Vagina (tissue), 2 donors: ENCODE results near the gene PPP4R1. TPM values are rescaled to one million over a fixed set of nuclear protein-coding genes. Genes with fewer than 3 reads are reported as not detected.

Experiments used
- DNase-seq, 2 donors: peaks; one replicate each; pipeline ENCODE4 v3.0.0-alpha.2; 2017; ENCODE audit errors: extremely low spot score in 2 of 2
- H3K27ac ChIP-seq: fragments of 200-600 bp; sonication (generic); one replicate; pipeline ENCODE4 v1.5.1; 2019
- H3K27me3 ChIP-seq: fragments of 200-600 bp; sonication (generic); one replicate; pipeline ENCODE4 v1.5.1; 2019
- H3K36me3 ChIP-seq, 2 donors: fragments of 200-600 bp; sonication (generic); one replicate each; pipeline ENCODE4 v1.5.1; 2017 to 2019
- H3K4me1 ChIP-seq: fragments of 200-600 bp; sonication (generic); one replicate; pipeline ENCODE4 v1.5.1; 2019
- H3K4me3 ChIP-seq, 2 donors: fragments of 200-600 bp; sonication (generic); 1 replicate in 1 of 2; 2 replicates in 1 of 2; pipeline ENCODE4 v1.5.1; 2016 to 2019
- H3K9me3 ChIP-seq: fragments of 200-600 bp; sonication (generic); one replicate; pipeline ENCODE4 v1.5.1; 2019
- POLR2A ChIP-seq, 2 donors: fragments of 450-650 bp; IDR thresholded peaks; one replicate each; pipeline ENCODE4 v1.6.1; 2017; ENCODE audit warnings: antibody characterized with exemption in 2 of 2, mild to moderate bottlenecking in 2 of 2, moderate library complexity in 2 of 2
- POLR2AphosphoS5 ChIP-seq, 2 donors: sonication (generic); formaldehyde crosslinking; IDR thresholded peaks; one replicate each; pipeline ENCODE4 v1.9.0; 2017; ENCODE audit warnings: antibody characterized with exemption in 2 of 2, mild to moderate bottlenecking in 2 of 2, low read depth in 1 of 2; ENCODE audit not compliant: insufficient read depth in 1 of 2
- intact Hi-C: fragments of 100-400 bp; cut with DNase I; formaldehyde crosslinking; loops from one replicate; pipeline ENCODE4 v1.15.1; 2023
- total RNA-seq: library from RNA; depleted of rRNA; stranded (reverse); fragments of >200 nt; gene quantifications from one replicate; pipeline ENCODE4 v1.2.3, GENCODE V29; 2016
- TF ChIP-seq, protein P1 (sequence below), 3 experiments: fragments of 450-650 bp in 2 of 3; fragments of 200-600 bp in 1 of 3; sonication (generic) in 1 of 3; IDR thresholded peaks; one replicate each; pipeline ENCODE4 v1.5.1; 2017 to 2019; ENCODE audit warnings: antibody characterized with exemption in 3 of 3, mild to moderate bottlenecking in 2 of 3, moderate library complexity in 2 of 3

The PPP4R1 gene
- total RNA-seq, 1 donor from 2014 or later, result 127 TPM

DNA sequence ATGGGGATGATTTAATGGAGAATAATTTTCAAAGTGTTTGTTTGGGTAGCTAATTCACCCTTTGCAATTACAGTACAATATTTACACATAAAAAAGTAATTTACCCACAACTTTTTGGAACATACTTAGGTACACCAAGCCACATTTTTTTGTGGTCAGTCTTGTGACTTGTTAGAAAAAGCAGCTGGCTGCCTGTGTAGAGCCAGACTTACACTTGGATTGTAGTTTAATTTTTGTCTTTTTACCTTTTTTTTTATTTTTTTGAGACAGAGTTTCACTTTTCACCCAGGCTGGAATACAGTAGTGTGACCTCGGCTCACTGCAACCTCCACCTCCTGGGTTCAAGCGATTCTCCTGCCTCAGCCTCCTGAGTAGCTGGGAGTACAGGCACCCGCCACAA is 93.7 kb downstream of the PPP4R1 start:
- intact Hi-C loops, result no loop called here
- H3K4me1 ChIP-seq, result peaks cover 4% of the 10 kb centered on the region
- H3K27me3 ChIP-seq, result no peaks in the 10 kb centered on the region
- peaks cover 0 to 37% of the 10 kb centered on the region in 2 donors for H3K36me3 ChIP-seq
- no peaks in the 10 kb centered on the region for H3K9me3 ChIP-seq
- no peak for TF ChIP-seq POLR2AphosphoS5 (IDR thresholded peaks at IDR 0.05; ENCODE audit: insufficient read depth in 1 of 2, low read depth in 1 of 2)
- TF ChIP-seq, protein P1, sequence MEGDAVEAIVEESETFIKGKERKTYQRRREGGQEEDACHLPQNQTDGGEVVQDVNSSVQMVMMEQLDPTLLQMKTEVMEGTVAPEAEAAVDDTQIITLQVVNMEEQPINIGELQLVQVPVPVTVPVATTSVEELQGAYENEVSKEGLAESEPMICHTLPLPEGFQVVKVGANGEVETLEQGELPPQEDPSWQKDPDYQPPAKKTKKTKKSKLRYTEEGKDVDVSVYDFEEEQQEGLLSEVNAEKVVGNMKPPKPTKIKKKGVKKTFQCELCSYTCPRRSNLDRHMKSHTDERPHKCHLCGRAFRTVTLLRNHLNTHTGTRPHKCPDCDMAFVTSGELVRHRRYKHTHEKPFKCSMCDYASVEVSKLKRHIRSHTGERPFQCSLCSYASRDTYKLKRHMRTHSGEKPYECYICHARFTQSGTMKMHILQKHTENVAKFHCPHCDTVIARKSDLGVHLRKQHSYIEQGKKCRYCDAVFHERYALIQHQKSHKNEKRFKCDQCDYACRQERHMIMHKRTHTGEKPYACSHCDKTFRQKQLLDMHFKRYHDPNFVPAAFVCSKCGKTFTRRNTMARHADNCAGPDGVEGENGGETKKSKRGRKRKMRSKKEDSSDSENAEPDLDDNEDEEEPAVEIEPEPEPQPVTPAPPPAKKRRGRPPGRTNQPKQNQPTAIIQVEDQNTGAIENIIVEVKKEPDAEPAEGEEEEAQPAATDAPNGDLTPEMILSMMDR (IDR thresholded peaks at IDR 0.05), result no peak
- TF ChIP-seq POLR2A (IDR thresholded peaks at IDR 0.05), result no peak
- H3K4me3 ChIP-seq, result no peak overlapping the region
- peak overlapping the region; percentile 45 for H3K27ac ChIP-seq
- DNase-seq, result no peak

DNA sequence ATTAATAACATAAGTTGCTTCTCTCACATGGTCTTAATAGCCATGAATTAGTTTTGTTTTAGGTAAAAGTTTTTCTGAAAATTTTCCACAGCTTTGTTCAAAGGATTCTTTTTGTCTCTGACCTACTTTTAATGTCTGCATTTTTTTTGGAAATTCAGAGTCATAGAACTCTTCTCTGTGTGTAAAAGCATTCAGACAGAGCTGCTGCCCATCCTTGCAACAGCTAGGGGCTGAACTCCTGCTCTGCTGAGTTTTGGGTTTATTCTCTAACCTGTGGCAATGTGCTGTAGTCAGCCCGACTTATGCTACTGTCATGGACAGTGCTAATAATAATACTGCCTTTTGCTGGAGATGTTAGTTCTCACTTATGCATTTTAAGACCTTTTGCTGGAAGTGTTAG is 95.0 kb downstream of the PPP4R1 start:
- H3K36me3 ChIP-seq, result peaks cover 0 to 27% of the 10 kb centered on the region in 2 donors
- no peak for DNase-seq
- H3K27ac ChIP-seq, result no peak overlapping the region
- no peak overlapping the region for H3K4me3 ChIP-seq
- no peaks in the 10 kb centered on the region for H3K27me3 ChIP-seq
- no peak for TF ChIP-seq POLR2AphosphoS5 (IDR thresholded peaks at IDR 0.05; ENCODE audit: insufficient read depth in 1 of 2, low read depth in 1 of 2)
- TF ChIP-seq POLR2A (IDR thresholded peaks at IDR 0.05), result no peak
- TF ChIP-seq, protein P1 (IDR thresholded peaks at IDR 0.05), result no peak
- H3K4me1 ChIP-seq, result peaks cover 4% of the 10 kb centered on the region
- intact Hi-C loops, result loop anchor here (10.0 kb wide), 1 partner anchor 455 kb away; no protein-coding TSS in a partner anchor
- H3K9me3 ChIP-seq, result no peaks in the 10 kb centered on the region

DNA sequence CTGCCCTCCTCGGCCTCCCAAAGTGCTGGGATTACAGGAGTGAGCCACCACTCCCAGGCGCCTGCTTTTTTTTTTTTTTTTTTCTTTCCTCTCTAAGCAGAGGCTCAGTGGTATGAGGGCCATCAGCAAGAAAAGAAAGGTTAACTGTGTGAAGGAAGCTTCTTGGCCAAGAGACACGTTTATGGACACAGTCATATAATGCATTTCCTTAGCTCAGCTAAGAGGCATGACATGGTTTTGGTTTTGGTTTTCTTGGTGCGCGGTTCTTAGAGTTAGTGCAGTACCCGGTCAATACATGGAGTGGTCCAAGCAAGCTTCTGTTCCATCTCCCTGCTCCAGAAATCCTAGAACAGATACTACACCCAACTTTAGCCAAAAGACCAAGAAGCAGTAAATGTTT is 96.5 kb downstream of the PPP4R1 start:
- Histone ChIP-seq H3K27me3 (no peaks in the 10 kb centered on the region), H3K9me3 (no peaks in the 10 kb centered on the region), H3K4me3 (no peak overlapping the region), H3K4me1 (peaks cover 4% of the 10 kb centered on the region), H3K36me3 (peaks cover 0 to 23% of the 10 kb centered on the region in 2 donors), H3K27ac (no peak overlapping the region)
- intact Hi-C loops, result loop anchor here (10.0 kb wide), 1 partner anchor 453 kb away; no protein-coding TSS in a partner anchor
- TF ChIP-seq, protein P1 (IDR thresholded peaks at IDR 0.05), result no peak
- TF ChIP-seq POLR2A (IDR thresholded peaks at IDR 0.05) (no peak), POLR2AphosphoS5 (IDR thresholded peaks at IDR 0.05; ENCODE audit: insufficient read depth in 1 of 2, low read depth in 1 of 2) (no peak)
- DNase-seq, result no peak

DNA sequence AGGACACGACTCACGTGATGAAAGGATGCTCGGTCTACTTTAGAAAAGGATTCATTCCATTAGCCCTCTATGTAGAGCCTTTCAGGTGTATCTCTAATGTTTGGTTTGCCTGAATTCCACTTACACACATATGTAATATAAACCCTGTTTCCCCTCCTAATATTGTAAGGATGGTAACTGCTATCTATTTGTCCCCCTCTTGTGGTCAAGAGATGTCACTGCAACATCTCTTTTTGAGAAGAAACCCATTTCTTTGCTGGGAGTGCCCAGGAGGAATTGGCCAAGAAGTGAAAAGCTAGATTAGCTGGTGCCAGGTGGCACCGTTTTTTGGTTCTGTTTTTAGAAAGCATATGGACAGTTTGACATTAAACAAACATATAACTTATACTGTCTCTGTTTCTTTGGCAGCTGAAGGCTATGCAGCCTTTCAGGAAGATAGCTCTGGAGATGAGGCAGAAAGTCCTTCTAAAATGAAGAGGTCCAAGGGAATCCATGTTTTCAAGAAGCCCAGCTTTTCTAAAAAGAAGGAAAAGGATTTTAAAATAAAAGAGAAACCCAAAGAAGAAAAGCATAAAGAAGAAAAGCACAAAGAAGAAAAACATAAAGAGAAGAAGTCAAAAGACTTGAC is 97.8 kb downstream of the PPP4R1 start:
- no peak for TF ChIP-seq POLR2A (IDR thresholded peaks at IDR 0.05)
- TF ChIP-seq, protein P1 (IDR thresholded peaks at IDR 0.05), result peak; percentile 36 to 73 (median 69)
- TF ChIP-seq POLR2AphosphoS5 (IDR thresholded peaks at IDR 0.05; ENCODE audit: insufficient read depth in 1 of 2, low read depth in 1 of 2), result no peak
- Histone ChIP-seq H3K4me3 (no peak overlapping the region), H3K4me1 (peaks cover 4% of the 10 kb centered on the region), H3K36me3 (peaks cover 0 to 17% of the 10 kb centered on the region in 2 donors), H3K27ac (no peak overlapping the region), H3K9me3 (no peaks in the 10 kb centered on the region), H3K27me3 (no peaks in the 10 kb centered on the region)
- intact Hi-C loops, result loop anchor here (10.0 kb wide), 1 partner anchor 452 kb away; no protein-coding TSS in a partner anchor
- no peak for DNase-seq

DNA sequence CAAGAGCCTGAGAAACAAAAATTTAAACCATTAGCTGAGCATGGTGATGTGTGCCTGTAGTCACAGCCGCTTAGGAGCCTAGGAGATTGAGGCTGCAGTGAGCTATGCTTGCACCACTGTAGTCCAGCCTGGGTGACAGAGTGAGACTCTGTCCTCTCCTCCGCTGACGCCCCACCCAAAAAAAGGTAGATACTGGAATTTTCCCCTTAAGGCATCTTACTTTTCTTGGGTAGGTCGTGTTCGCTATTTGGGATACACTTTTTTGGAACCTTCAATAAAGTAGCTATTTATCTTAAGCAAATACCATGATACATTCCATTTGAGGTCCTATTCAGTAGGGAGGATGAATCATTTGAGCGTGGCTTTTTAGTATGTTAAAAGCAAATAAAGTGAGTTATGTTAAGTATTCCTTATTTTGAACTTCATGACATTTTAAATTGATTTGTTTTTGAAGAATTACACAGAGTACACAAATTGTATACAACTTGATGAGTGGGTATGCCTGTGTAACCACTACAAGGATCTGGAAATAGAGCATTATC is 100.3 kb downstream of the PPP4R1 start:
- H3K36me3 ChIP-seq, result peaks cover 0 to 17% of the 10 kb centered on the region in 2 donors
- no peak for DNase-seq
- intact Hi-C loops, result loop anchor here (10.0 kb wide), 1 partner anchor 449 kb away; no protein-coding TSS in a partner anchor
- H3K27ac ChIP-seq, result no peak overlapping the region
- H3K9me3 ChIP-seq, result no peaks in the 10 kb centered on the region
- no peak for TF ChIP-seq POLR2A (IDR thresholded peaks at IDR 0.05)
- TF ChIP-seq POLR2AphosphoS5 (IDR thresholded peaks at IDR 0.05; ENCODE audit: insufficient read depth in 1 of 2, low read depth in 1 of 2), result no peak
- TF ChIP-seq, protein P1 (IDR thresholded peaks at IDR 0.05), result no peak
- no peaks in the 10 kb centered on the region for H3K27me3 ChIP-seq
- H3K4me3 ChIP-seq, result no peak overlapping the region
- H3K4me1 ChIP-seq, result no peaks in the 10 kb centered on the region
